Measurements from ENCODE around the gene ZC3HAV1.

DNA sequence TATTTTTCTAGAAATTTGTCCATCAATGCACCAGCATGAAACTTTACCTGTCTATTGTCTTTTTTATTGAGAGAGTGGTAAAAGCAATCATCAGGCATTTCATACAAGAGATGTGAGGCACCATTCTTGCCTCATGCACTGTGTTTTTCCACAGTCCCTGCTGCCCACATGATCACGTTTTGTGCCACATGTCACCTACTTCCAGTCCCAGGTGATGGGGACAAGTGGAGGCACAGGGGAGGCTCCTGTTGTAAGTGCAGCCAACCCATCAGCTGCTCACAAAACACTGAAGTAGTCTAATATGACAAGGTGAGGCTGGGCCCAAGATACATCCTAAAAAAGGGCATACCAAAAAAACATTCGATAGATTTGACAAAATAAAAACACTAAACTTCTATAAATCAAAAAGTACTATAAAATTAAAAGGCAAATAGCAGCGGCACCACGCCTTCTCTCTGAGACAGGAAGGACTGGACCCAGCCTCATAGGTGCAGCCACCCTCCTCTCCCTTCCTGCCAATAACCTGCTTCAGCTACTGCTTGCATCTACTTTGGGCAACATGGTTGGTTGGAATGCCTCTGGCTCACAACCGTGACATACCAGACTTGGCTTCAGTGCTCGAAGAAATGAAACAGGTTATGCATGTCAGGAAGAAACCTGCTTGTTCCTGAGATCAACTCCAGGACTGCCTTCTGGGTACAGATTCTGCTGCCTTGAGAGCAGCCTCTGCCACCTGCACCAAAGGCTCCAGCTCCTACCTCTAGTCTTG is 76.0 kb downstream of the ZC3HAV1 start:
- TF ChIP-seq, protein P1, sequence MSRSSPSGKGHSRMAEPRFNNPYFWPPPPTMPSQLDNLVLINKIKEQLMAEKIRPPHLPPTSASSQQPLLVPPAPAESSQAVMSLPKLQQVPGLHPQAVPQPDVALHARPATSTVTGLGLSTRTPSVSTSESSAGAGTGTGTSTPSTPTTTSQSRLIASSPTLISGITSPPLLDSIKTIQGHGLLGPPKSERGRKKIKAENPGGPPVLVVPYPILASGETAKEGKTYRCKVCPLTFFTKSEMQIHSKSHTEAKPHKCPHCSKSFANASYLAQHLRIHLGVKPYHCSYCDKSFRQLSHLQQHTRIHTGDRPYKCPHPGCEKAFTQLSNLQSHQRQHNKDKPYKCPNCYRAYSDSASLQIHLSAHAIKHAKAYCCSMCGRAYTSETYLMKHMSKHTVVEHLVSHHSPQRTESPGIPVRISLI (CRISPR knock-in tag; IDR thresholded peaks at IDR 0.05; ENCODE audit: borderline replicate concordance), result no peak
- TF ChIP-seq, protein P2, sequence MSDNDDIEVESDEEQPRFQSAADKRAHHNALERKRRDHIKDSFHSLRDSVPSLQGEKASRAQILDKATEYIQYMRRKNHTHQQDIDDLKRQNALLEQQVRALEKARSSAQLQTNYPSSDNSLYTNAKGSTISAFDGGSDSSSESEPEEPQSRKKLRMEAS (IDR thresholded peaks at IDR 0.05), result no peak
- TF ChIP-seq RAD21 (CRISPR knock-in tag; IDR thresholded peaks at IDR 0.05) (no peak), ATF1 (CRISPR knock-in tag; IDR thresholded peaks at IDR 0.05) (no peak), RFX3 (CRISPR knock-in tag; IDR thresholded peaks at IDR 0.05) (no peak), RNF2 (conservative IDR thresholded peaks at IDR 0.05; ENCODE audit: low read depth) (no peak), TCF7L2 (IDR thresholded peaks at IDR 0.05; ENCODE audit: low read depth, low read length) (no peak), CBX2 (IDR thresholded peaks at IDR 0.05; ENCODE audit: low read depth, low read length) (no peak), CBX2 (CRISPR knock-in tag; IDR thresholded peaks at IDR 0.05; ENCODE audit: low read depth) (no peak), EP300 (IDR thresholded peaks at IDR 0.05; ENCODE audit: low read depth in 2 of 2, low read length in 2 of 2) (no peak), EP300 (CRISPR knock-in tag; IDR thresholded peaks at IDR 0.05; ENCODE audit: borderline replicate concordance) (no peak)
- TF ChIP-seq, protein P3, sequence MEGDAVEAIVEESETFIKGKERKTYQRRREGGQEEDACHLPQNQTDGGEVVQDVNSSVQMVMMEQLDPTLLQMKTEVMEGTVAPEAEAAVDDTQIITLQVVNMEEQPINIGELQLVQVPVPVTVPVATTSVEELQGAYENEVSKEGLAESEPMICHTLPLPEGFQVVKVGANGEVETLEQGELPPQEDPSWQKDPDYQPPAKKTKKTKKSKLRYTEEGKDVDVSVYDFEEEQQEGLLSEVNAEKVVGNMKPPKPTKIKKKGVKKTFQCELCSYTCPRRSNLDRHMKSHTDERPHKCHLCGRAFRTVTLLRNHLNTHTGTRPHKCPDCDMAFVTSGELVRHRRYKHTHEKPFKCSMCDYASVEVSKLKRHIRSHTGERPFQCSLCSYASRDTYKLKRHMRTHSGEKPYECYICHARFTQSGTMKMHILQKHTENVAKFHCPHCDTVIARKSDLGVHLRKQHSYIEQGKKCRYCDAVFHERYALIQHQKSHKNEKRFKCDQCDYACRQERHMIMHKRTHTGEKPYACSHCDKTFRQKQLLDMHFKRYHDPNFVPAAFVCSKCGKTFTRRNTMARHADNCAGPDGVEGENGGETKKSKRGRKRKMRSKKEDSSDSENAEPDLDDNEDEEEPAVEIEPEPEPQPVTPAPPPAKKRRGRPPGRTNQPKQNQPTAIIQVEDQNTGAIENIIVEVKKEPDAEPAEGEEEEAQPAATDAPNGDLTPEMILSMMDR (CRISPR knock-in tag; IDR thresholded peaks at IDR 0.05), result no peak
